Measurements from ENCODE around the gene EIF5A2. TPM values are rescaled to one million over a fixed set of nuclear protein-coding genes. Genes with fewer than 3 reads are reported as not detected.
"Not testable (repeated sequence)": the region's sequence is repeated elsewhere in the genome, so short reads cannot be mapped to it uniquely, and the experiment has no call there.

Gene EIF5A2
- total and polyA plus RNA-seq, 4 donors, result 3.9 to 22.4 (median 17.4) TPM

DNA sequence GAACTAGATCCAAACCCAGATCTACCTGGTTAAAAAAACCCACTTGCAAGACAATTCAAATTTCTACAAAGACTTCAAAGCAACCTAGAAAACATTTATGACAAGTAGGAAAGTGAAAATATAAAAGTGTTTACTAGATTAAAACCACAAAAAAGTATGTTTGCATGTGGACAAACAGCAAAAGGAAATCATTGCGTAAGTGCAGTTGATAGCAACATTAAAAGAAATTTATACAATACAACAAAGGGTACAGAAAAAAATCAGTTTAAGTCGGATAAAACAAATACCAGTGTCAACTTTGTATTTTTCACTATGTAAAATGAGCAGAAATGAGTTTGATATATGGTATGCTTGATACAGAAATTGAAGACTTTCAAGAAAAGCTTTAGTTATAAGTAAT, 2.6 kb downstream of the EIF5A2 start:
- H3K27ac ChIP-seq (ENCODE audit: low read depth in 1 of 2, low read length in 2 of 2), result no peak overlapping the region
- H3K4me3 ChIP-seq (ENCODE audit: low read length in 2 of 2), result no peak overlapping the region
- no peaks in the 10 kb centered on the region for H3K4me1 ChIP-seq (ENCODE audit: control insufficient read depth in 1 of 2, insufficient read depth in 2 of 2, low read length in 2 of 2)
- no peaks in the 10 kb centered on the region for H3K27me3 ChIP-seq (ENCODE audit: control insufficient read depth in 1 of 2, insufficient read depth in 2 of 2, low read length in 1 of 2)
- no peak for ATAC-seq (ENCODE audit: low FRiP score)
- intact Hi-C loops (cut with DNase I), result loop anchor here in 1 of 2 donors (5.0 kb wide), 1 partner anchor 34 kb away; the partner anchor contains the start of gene RPL22L1
- DNase-seq, result no peak
- WGBS, 2 donors, result 94 to 100% methylated on average over 2 of the region's 2 CpGs
- H3K9me3 ChIP-seq (ENCODE audit: control insufficient read depth, low read length), result peaks cover 1% of the 10 kb centered on the region
- peaks cover 0 to 4% of the 10 kb centered on the region in 2 donors for H3K36me3 ChIP-seq (ENCODE audit: control insufficient read depth in 1 of 2, insufficient read depth in 2 of 2, low read length in 1 of 2)

DNA sequence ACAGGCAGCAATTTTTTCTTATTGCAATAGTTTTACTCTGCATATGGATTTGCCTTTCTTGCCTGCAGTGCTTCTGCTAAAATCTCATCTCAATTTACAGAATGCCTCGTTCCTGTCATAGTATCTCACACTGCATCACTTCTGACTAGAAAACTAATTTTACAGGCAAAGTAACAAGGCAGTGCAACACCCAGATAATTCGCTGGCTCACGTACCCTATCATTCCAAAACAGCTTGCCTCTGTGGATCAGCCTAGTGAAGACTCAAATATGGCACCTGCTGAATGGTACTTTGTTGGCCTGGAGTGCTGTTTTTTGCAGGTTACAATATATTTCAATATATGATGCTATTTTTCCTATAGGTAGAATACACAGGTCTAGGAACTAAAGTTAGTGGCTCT, 5.3 kb downstream of the EIF5A2 start:
- intact Hi-C loops (cut with DNase I), result no loop called here
- Histone ChIP-seq H3K27me3 (ENCODE audit: control insufficient read depth in 1 of 2, insufficient read depth in 2 of 2, low read length in 1 of 2) (no peaks in the 10 kb centered on the region), H3K27ac (ENCODE audit: low read depth in 1 of 2, low read length in 2 of 2) (no peak overlapping the region), H3K36me3 (ENCODE audit: control insufficient read depth in 1 of 2, insufficient read depth in 2 of 2, low read length in 1 of 2) (peaks cover 0 to 4% of the 10 kb centered on the region in 2 donors), H3K9me3 (ENCODE audit: control insufficient read depth, low read length) (no peaks in the 10 kb centered on the region), H3K4me3 (ENCODE audit: low read length in 2 of 2) (no peak overlapping the region), H3K4me1 (ENCODE audit: control insufficient read depth in 1 of 2, insufficient read depth in 2 of 2, low read length in 2 of 2) (no peaks in the 10 kb centered on the region)
- ATAC-seq (ENCODE audit: low FRiP score) (no peak), DNase-seq (no peak)
- 98% methylated on average over 3 of the region's 3 CpGs for WGBS, 2 donors

DNA sequence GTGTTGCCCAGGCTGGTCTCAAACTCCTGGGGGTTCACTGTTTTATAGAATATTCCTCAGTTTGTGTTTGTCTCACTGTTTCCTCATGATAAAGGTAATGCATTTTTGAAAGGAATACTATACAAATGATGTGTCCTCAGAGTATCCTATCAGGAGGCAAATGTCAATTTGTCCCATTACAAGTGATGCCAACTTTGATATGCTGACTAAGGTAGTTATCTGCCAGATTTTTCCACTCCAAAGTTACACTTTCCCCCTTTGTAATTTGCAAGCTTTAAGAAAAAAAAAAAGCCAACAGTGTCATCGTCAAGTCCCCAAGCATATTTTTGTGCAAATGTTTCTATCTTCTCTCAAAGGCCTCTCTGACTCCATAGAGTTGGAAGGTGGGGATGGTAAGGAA, 9.0 kb downstream of the EIF5A2 start:
- H3K4me1 ChIP-seq (ENCODE audit: control insufficient read depth in 1 of 2, insufficient read depth in 2 of 2, low read length in 2 of 2), result no peaks in the 10 kb centered on the region
- H3K27me3 ChIP-seq (ENCODE audit: control insufficient read depth in 1 of 2, insufficient read depth in 2 of 2, low read length in 1 of 2), result no peaks in the 10 kb centered on the region
- peaks cover 0 to 4% of the 10 kb centered on the region in 2 donors for H3K36me3 ChIP-seq (ENCODE audit: control insufficient read depth in 1 of 2, insufficient read depth in 2 of 2, low read length in 1 of 2)
- DNase-seq, result no peak
- H3K9me3 ChIP-seq (ENCODE audit: control insufficient read depth, low read length), result no peaks in the 10 kb centered on the region
- no peak for ATAC-seq (ENCODE audit: low FRiP score)
- intact Hi-C loops (cut with DNase I), result no loop called here
- H3K4me3 ChIP-seq (ENCODE audit: low read length in 2 of 2), result no peak overlapping the region
- 97 to 98% methylated on average over 1 of the region's 1 CpG for WGBS, 2 donors
- no peak overlapping the region for H3K27ac ChIP-seq (ENCODE audit: low read depth in 1 of 2, low read length in 2 of 2)

DNA sequence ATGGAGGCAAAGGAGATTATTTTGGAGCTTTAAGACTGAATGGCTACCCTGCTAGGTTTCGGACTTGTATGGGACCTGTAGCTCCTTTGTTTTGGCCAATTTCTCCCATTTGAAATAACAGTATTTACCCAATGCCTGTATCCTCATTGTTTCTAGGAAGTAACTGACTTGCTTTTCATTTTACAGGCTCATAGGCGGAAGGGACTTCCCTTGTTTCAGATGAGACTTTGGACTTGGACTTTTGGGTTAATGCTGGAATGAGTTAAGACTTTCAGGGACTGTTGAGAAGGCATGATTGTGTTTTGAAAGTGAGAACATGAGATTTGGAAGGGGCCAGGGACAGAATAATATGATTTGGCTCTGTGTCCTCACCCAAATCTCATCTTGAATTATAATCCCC, 10.5 kb downstream of the EIF5A2 start:
- intact Hi-C loops (cut with DNase I), result no loop called here
- 98 to 99% methylated on average over 2 of the region's 2 CpGs for WGBS, 2 donors
- H3K4me1 ChIP-seq (ENCODE audit: control insufficient read depth in 1 of 2, insufficient read depth in 2 of 2, low read length in 2 of 2), result no peaks in the 10 kb centered on the region
- no peak overlapping the region for H3K4me3 ChIP-seq (ENCODE audit: low read length in 2 of 2)
- no peaks in the 10 kb centered on the region for H3K9me3 ChIP-seq (ENCODE audit: control insufficient read depth, low read length)
- peaks cover 0 to 3% of the 10 kb centered on the region in 2 donors for H3K36me3 ChIP-seq (ENCODE audit: control insufficient read depth in 1 of 2, insufficient read depth in 2 of 2, low read length in 1 of 2)
- no peaks in the 10 kb centered on the region for H3K27me3 ChIP-seq (ENCODE audit: control insufficient read depth in 1 of 2, insufficient read depth in 2 of 2, low read length in 1 of 2)
- ATAC-seq (ENCODE audit: low FRiP score) (no peak), DNase-seq (no peak)
- H3K27ac ChIP-seq (ENCODE audit: low read depth in 1 of 2, low read length in 2 of 2), result no peak overlapping the region

DNA sequence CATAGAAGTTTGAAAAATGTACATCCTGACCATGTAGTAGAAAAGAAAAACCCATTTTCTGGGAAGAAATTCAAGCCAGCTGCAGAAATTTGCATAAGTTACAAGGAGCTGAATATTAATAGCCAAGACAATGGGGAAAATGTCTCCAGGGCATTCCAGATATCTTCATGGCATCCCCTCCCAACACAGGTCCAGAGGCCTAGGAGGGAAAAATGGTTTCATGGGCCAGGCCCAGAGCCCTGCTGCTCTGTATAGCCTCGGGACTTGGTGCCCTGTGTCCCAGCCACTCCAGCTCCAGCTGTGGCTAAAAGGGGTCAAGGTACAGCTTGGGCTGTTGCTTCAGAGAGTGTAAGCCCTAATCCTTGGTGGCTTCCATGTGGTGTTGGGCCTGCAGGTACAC, 11.2 kb downstream of the EIF5A2 start:
- H3K4me1 ChIP-seq (ENCODE audit: control insufficient read depth in 1 of 2, insufficient read depth in 2 of 2, low read length in 2 of 2); H3K36me3 ChIP-seq (ENCODE audit: control insufficient read depth in 1 of 2, insufficient read depth in 2 of 2, low read length in 1 of 2); ATAC-seq (ENCODE audit: low FRiP score); H3K9me3 ChIP-seq (ENCODE audit: control insufficient read depth, low read length); H3K27ac ChIP-seq (ENCODE audit: low read depth in 1 of 2, low read length in 2 of 2); DNase-seq; H3K4me3 ChIP-seq (ENCODE audit: low read length in 2 of 2); H3K27me3 ChIP-seq (ENCODE audit: control insufficient read depth in 1 of 2, insufficient read depth in 2 of 2, low read length in 1 of 2); intact Hi-C loops (cut with DNase I): not testable (repeated sequence)
- 38 to 98% methylated on average over 1 of the region's 1 CpG for WGBS, 2 donors

DNA sequence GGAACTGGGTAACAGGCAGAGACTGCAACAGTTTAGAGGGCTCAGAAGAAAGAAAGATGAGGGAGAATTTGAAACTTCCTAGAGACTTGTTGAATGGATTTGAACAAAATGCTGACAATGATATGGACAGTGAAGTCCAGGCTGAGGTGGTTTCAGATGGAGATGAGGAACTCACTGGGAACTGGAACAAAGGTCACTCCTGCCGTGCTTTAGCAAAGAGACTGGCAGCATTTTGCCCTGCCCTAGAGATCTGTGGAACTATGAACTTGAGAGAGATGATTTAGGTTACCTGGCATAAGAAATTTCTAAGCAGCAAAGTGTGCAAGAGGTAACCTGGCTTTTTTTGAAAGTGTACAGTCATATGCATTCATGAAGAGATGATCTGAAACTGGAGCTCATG, 11.7 kb downstream of the EIF5A2 start:
- WGBS, 2 donors, result 95 to 100% methylated on average over 1 of the region's 1 CpG
- no peaks in the 10 kb centered on the region for H3K9me3 ChIP-seq (ENCODE audit: control insufficient read depth, low read length)
- H3K36me3 ChIP-seq (ENCODE audit: control insufficient read depth in 1 of 2, insufficient read depth in 2 of 2, low read length in 1 of 2), result no peaks in the 10 kb centered on the region
- intact Hi-C loops (cut with DNase I), result no loop called here
- DNase-seq, result no peak
- H3K27ac ChIP-seq (ENCODE audit: low read depth in 1 of 2, low read length in 2 of 2), result no peak overlapping the region
- H3K4me3 ChIP-seq (ENCODE audit: low read length in 2 of 2), result no peak overlapping the region
- no peaks in the 10 kb centered on the region for H3K4me1 ChIP-seq (ENCODE audit: control insufficient read depth in 1 of 2, insufficient read depth in 2 of 2, low read length in 2 of 2)
- no peak for ATAC-seq (ENCODE audit: low FRiP score)
- H3K27me3 ChIP-seq (ENCODE audit: control insufficient read depth in 1 of 2, insufficient read depth in 2 of 2, low read length in 1 of 2), result no peaks in the 10 kb centered on the region

DNA sequence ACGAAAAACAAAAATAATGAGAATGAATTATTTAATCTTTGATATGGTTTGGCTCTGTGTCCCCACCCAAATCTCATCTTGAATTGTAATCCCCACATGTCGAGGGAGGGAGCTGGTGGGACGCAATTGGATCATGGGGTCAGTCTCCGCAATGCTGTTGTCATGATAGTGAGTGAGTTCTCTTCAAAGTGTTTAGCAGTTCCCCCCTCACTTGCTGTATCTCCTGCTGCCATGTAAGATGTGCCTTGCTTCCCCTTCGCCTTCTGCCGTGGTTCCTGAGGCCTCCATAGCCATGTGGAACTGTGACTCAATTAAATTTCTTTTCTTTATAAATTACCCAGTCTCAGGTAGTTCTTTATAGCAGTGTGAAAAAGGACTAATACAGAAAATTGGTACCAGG, 12.1 kb downstream of the EIF5A2 start:
- intact Hi-C loops (cut with DNase I); DNase-seq; H3K27me3 ChIP-seq (ENCODE audit: control insufficient read depth in 1 of 2, insufficient read depth in 2 of 2, low read length in 1 of 2); H3K27ac ChIP-seq (ENCODE audit: low read depth in 1 of 2, low read length in 2 of 2); H3K9me3 ChIP-seq (ENCODE audit: control insufficient read depth, low read length); H3K4me3 ChIP-seq (ENCODE audit: low read length in 2 of 2); ATAC-seq (ENCODE audit: low FRiP score); H3K4me1 ChIP-seq (ENCODE audit: control insufficient read depth in 1 of 2, insufficient read depth in 2 of 2, low read length in 2 of 2); H3K36me3 ChIP-seq (ENCODE audit: control insufficient read depth in 1 of 2, insufficient read depth in 2 of 2, low read length in 1 of 2): not testable (repeated sequence)
- WGBS, 2 donors, result 89 to 96% methylated on average over 6 of the region's 6 CpGs

DNA sequence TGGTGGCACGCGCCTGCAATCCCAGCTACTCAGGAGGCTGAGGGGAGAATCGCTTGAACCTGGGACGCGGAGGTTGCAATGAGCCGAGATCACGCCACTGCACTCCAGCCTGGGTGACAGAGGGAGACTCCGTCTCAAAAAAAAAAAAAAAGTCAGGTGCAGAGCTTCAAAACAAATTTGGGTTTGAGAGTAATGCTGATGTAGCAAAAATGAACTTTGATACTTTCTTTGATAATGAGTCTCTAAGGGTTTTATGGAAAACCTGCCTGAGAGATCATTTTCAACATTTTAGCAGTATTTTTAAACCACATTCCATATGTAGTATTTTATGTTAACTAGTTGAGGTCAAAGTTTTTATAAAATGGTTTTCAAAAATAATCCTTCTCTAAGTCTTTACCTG, 14.5 kb downstream of the EIF5A2 start:
- Histone ChIP-seq H3K27me3 (ENCODE audit: control insufficient read depth in 1 of 2, insufficient read depth in 2 of 2, low read length in 1 of 2) (no peaks in the 10 kb centered on the region), H3K9me3 (ENCODE audit: control insufficient read depth, low read length) (no peaks in the 10 kb centered on the region), H3K4me3 (ENCODE audit: low read length in 2 of 2) (no peak overlapping the region), H3K36me3 (ENCODE audit: control insufficient read depth in 1 of 2, insufficient read depth in 2 of 2, low read length in 1 of 2) (no peaks in the 10 kb centered on the region), H3K4me1 (ENCODE audit: control insufficient read depth in 1 of 2, insufficient read depth in 2 of 2, low read length in 2 of 2) (no peaks in the 10 kb centered on the region), H3K27ac (ENCODE audit: low read depth in 1 of 2, low read length in 2 of 2) (no peak overlapping the region)
- WGBS, 2 donors, result 98% methylated on average over 8 of the region's 8 CpGs
- ATAC-seq (ENCODE audit: low FRiP score), result no peak
- intact Hi-C loops (cut with DNase I), result no loop called here
- DNase-seq, result no peak

DNA sequence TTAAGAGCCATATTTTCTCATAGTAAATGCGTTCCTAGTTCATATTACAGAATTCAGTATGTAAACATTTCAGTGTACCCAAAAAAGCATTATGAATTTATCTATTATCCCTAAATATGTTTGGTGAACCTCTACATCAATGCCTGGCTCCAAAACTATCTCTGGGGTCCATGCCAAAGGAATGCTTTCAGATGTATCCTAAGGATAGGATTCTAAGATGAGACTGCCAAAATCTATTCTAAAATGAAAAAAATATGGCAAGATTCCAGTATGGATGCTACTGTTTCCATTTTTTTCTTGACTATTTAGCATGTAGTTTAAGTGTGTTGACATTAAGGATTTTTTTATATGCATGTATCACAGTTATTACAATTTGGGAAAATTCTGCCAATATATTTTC, 18.8 kb downstream of the EIF5A2 start:
- no peak overlapping the region for H3K27ac ChIP-seq (ENCODE audit: low read depth in 1 of 2, low read length in 2 of 2)
- no peaks in the 10 kb centered on the region for H3K36me3 ChIP-seq (ENCODE audit: control insufficient read depth in 1 of 2, insufficient read depth in 2 of 2, low read length in 1 of 2)
- ATAC-seq (ENCODE audit: low FRiP score) (no peak), DNase-seq (no peak)
- no peaks in the 10 kb centered on the region for H3K27me3 ChIP-seq (ENCODE audit: control insufficient read depth in 1 of 2, insufficient read depth in 2 of 2, low read length in 1 of 2)
- no peaks in the 10 kb centered on the region for H3K4me1 ChIP-seq (ENCODE audit: control insufficient read depth in 1 of 2, insufficient read depth in 2 of 2, low read length in 2 of 2)
- H3K9me3 ChIP-seq (ENCODE audit: control insufficient read depth, low read length), result peaks cover 2% of the 10 kb centered on the region
- WGBS, 2 donors, result 85 to 87% methylated on average over 1 of the region's 1 CpG
- intact Hi-C loops (cut with DNase I), result no loop called here
- H3K4me3 ChIP-seq (ENCODE audit: low read length in 2 of 2), result no peak overlapping the region

Data from aorta (tissue), 5 donors.